Measurements from ENCODE around the gene PREB. TPM values are rescaled to one million over a fixed set of nuclear protein-coding genes. Genes with fewer than 3 reads are reported as not detected.

Gene PREB
- total RNA-seq, 1 donor from 2014 or later: 38.7 TPM

DNA sequence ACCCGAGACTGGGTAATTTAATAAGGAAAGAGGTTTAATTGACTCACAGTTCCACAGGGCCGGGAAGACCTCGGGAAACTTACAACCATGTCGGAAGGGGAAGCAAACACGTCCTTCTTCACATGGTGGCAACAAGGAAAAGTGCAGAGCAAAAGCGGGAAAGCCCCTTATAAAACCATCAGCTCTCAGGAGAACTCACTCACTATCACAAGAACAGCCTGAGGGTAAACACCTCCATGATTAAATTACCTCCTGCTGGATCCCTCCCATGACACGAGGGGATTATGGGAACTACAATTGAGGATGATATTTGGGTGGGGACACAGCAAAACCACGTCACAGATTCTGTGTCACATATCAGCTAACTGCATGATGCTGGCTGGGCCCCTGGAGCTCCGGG, 25.8 kb upstream of the PREB start:
- H3K4me3 Mint-ChIP-seq: no peak overlapping the region
- ATAC-seq (ENCODE audit: low read depth) (no peak), DNase-seq (no peak)
- H3K27ac Mint-ChIP-seq: no peak overlapping the region
- CTCF ChIA-PET: interaction anchor here (1.3 kb wide), 1 partner anchor 9 kb away, joined by 3 read pairs; no protein-coding TSS in a partner anchor
- peaks cover 24% of the 10 kb centered on the region for H3K4me1 Mint-ChIP-seq
- no peaks in the 10 kb centered on the region for H3K9me3 Mint-ChIP-seq
- TF ChIP-seq, protein P1, sequence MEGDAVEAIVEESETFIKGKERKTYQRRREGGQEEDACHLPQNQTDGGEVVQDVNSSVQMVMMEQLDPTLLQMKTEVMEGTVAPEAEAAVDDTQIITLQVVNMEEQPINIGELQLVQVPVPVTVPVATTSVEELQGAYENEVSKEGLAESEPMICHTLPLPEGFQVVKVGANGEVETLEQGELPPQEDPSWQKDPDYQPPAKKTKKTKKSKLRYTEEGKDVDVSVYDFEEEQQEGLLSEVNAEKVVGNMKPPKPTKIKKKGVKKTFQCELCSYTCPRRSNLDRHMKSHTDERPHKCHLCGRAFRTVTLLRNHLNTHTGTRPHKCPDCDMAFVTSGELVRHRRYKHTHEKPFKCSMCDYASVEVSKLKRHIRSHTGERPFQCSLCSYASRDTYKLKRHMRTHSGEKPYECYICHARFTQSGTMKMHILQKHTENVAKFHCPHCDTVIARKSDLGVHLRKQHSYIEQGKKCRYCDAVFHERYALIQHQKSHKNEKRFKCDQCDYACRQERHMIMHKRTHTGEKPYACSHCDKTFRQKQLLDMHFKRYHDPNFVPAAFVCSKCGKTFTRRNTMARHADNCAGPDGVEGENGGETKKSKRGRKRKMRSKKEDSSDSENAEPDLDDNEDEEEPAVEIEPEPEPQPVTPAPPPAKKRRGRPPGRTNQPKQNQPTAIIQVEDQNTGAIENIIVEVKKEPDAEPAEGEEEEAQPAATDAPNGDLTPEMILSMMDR (IDR thresholded peaks at IDR 0.05): no peak
- intact Hi-C loops (cut with micrococcal nuclease): no loop called here
- H3K27me3 Mint-ChIP-seq: peaks cover 2% of the 10 kb centered on the region
- no peaks in the 10 kb centered on the region for H3K36me3 Mint-ChIP-seq (ENCODE audit: low read depth)
- POLR2A ChIA-PET: interaction anchor here (0.5 kb wide), 1 partner anchor 187 kb away, joined by 5 read pairs; no protein-coding TSS in a partner anchor

DNA sequence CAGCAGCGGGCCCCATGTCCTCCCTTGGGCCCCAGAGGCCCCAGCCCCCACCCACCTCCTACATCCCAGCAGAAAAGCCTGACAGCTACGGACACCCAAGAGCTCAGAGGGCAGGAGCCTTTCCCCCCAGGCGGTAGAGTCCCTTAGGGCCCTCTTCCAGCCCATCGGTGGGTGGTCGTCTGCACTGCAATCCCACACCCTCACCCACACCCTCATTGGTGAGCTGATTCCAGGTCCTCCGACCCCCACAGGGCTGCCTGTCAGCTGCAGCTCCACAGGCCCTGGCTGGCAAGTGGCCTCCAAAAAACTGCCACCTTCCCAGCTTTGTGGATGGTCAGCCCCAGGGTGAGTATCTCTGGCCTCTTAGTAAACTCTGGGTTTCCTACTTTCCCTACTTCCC, 24.8 kb upstream of the PREB start:
- no peaks in the 10 kb centered on the region for H3K9me3 Mint-ChIP-seq
- peaks cover 6% of the 10 kb centered on the region for H3K27me3 Mint-ChIP-seq
- peaks cover 15% of the 10 kb centered on the region for H3K4me1 Mint-ChIP-seq
- ChIA-PET CTCF (no interaction called here), POLR2A (no interaction called here)
- DNase-seq: no peak
- H3K27ac Mint-ChIP-seq: no peak overlapping the region
- TF ChIP-seq, protein P1 (IDR thresholded peaks at IDR 0.05): no peak
- no peak overlapping the region for H3K4me3 Mint-ChIP-seq
- intact Hi-C loops (cut with micrococcal nuclease): no loop called here
- H3K36me3 Mint-ChIP-seq (ENCODE audit: low read depth): no peaks in the 10 kb centered on the region
- ATAC-seq (ENCODE audit: low read depth): no peak

DNA sequence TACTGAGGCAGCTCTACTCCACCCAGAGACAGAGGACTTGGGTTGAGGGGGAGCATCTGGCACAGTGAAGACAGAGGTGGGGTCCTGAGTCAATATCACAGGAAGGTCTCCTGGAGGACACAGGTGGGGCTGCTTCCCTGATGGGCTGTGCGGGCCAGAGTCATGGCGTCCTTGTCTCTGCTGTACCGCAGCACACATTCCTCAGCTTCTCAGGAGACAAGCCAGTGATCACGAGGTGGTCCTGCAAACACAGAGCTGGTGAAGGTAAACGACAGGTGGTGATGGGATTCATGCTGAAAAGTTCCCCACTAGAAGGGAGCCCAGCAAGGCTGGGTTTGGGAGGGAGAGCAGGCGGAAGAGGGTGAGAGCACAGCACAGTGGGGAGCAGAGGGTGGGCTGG, 24.0 kb upstream of the PREB start:
- peaks cover 9% of the 10 kb centered on the region for H3K4me1 Mint-ChIP-seq
- intact Hi-C loops (cut with micrococcal nuclease): no loop called here
- H3K36me3 Mint-ChIP-seq (ENCODE audit: low read depth): no peaks in the 10 kb centered on the region

DNA sequence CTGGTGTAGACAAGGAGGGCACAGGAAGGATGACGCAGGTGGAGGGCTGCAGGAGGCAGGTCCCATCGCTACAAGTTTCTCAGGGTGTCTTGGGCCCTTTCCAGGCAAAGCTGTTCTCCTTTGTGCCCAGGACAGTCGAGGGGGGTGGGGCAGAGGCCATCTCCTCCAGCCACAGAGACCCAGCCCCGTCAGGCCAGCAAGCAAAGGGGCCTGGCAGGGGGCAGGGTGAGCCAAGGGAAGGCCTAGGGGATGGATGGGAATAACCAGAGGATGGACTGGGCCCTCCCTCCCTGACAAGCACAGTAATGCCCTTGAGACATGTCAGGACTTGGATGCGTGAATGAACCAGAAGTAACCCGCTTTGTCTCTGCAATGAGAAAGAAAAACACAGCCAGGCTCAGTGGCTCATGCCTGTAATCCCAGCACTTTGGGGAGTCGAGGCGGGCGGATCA, 20.7 kb upstream of the PREB start:
- intact Hi-C loops (cut with micrococcal nuclease): no loop called here
- peaks cover 15% of the 10 kb centered on the region for H3K27me3 Mint-ChIP-seq
- ATAC-seq (ENCODE audit: low read depth) (no peak), DNase-seq (no peak)
- H3K4me3 Mint-ChIP-seq: no peak overlapping the region
- no peaks in the 10 kb centered on the region for H3K4me1 Mint-ChIP-seq
- no peaks in the 10 kb centered on the region for H3K36me3 Mint-ChIP-seq (ENCODE audit: low read depth)
- ChIA-PET CTCF (no interaction called here), POLR2A (no interaction called here)
- TF ChIP-seq, protein P1 (IDR thresholded peaks at IDR 0.05): no peak
- no peak overlapping the region for H3K27ac Mint-ChIP-seq
- H3K9me3 Mint-ChIP-seq: no peaks in the 10 kb centered on the region

More for the DNA sequence above, 24.0 kb upstream of the PREB start:
- H3K4me3 Mint-ChIP-seq: no peak overlapping the region
- ATAC-seq (ENCODE audit: low read depth) (no peak), DNase-seq (no peak)
- H3K9me3 Mint-ChIP-seq: no peaks in the 10 kb centered on the region
- POLR2A ChIA-PET: no interaction called here
- H3K27ac Mint-ChIP-seq: no peak overlapping the region
- TF ChIP-seq, protein P1 (IDR thresholded peaks at IDR 0.05): no peak
- H3K27me3 Mint-ChIP-seq: peaks cover 9% of the 10 kb centered on the region
- CTCF ChIA-PET: no interaction called here

DNA sequence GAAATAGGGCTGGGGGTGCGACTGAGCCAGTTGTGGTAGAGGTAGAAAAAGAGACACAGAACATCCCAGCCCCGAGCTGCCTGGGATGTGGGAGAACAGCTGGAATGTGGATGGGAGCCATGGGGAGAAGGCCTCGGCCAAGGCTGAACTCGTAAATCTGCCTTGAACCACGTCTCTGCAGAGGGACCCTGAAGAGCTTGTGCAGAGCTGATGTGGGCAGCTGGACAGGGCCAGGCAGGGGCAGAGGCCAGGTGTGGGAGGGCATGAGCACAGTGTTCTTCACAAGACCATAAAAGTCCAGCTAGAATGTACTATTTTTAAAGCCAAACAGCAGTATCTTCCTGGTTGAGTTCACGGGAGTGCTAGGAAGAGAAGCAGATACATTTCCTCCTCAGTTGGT, 20.1 kb upstream of the PREB start:
- intact Hi-C loops (cut with micrococcal nuclease): no loop called here
- peaks cover 15% of the 10 kb centered on the region for H3K27me3 Mint-ChIP-seq
- H3K4me3 Mint-ChIP-seq: no peak overlapping the region
- POLR2A ChIA-PET: no interaction called here
- no peak for DNase-seq
- CTCF ChIA-PET: no interaction called here
- H3K27ac Mint-ChIP-seq: no peak overlapping the region
- ATAC-seq (ENCODE audit: low read depth): no peak
- no peaks in the 10 kb centered on the region for H3K36me3 Mint-ChIP-seq (ENCODE audit: low read depth)
- TF ChIP-seq, protein P1 (IDR thresholded peaks at IDR 0.05): no peak
- no peaks in the 10 kb centered on the region for H3K9me3 Mint-ChIP-seq
- H3K4me1 Mint-ChIP-seq: no peaks in the 10 kb centered on the region

Data from activated B cell treated with CpG ODN at 0.5 μM for 24 hours (primary cell).